IPS-NIHi7 (cell line): Measurements from ENCODE around the gene VWC2L.

Experiments used
- DNase-seq: peaks from one replicate; pipeline ENCODE4 v3.0.0; 2012; ENCODE audit warnings: mixed read lengths; ENCODE audit errors: extremely low spot score

VWC2L gene

DNA sequence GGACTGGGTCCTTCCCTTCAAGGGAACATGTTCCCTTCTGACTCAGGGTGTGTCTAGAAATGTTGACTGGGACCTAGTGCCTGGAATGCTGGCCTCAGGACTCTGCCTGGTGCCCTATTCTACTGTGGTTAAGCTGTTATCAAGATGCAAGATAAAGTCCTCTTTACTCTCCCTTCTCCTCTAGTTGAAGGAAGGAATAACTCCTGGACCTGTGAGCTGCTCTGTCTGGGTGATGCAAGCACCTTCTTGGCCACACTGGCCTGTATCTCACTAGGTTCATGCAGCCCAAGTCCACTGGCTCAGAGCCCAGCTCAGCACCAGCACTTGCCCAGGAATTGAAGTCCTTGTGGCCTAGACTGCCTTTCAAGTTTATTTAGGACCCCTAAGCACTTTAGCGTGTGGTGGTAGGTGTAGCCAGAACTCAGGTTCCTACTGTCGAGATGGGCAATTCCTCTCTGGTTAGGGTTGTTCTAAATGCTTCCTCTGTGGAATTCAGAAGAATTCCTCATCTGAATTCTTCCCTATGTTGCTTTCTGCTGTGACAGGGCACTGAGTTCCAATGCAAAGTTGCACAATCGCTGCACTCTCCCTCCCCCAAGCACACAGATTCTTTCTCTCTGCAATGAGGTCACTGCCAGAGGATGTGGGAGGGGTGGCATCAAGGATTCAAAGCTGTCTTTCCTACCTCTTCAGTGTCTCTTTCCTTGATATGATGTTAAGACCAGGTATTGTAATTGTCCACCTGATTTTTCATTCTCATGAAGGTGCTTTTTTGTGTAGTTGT lies 54.7 kb downstream of the VWC2L start:
- no peak for DNase-seq

DNA sequence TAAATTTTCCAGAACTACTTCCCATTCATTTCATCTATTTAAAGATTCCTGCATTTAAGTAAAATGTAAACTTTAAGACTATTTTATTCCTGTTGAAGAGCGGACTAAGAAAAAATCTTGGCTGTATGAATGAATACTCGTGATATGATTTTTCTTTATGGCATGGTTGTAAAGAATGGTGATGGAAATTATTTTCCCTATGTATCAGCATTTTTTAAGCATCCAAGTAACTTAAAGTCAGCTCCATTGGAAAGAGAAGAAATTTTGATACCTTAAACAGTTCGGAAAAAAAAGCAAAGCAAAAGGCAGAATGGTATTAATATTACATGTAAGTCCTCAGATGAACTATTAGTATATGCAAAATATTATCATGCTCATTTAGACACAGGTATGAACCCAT lies 58.9 kb downstream of the VWC2L start:
- no peak for DNase-seq

DNA sequence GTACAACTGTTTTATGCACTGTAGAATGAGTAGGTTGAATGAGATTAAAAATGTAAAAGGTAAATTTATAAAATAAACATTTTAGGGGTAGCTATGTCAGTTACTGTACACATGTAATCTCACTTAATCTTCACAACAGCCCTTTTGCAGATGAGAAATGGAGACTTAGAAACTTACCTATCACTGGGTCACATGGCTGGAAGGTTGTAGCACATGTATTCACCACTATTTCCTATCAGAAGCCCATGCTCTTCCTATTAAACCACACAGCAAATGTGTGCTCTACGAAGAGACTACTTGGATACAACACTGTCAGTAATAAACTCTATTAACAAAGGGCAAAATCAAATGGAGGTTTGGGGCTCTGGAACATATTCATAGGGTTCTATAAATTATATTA lies 60.5 kb downstream of the VWC2L start:
- DNase-seq = no peak

DNA sequence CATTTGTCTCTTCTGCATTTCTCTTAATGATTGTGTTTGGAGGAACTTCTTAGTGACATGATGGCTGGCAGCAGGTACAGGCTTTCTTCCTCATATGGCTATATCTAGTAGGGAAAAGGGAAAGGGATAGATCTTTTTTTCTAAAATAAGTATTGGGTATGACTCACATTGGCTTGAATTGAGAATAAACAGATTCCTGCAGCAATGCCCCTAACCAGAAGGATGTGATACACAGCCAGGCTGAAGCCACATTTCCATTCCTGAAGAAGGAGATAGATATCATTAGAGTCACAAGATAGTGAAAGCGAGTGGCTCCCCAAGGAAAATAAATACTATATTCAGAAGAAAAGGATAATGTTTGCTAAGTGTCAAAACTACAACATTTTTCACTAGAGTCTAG lies 61.1 kb downstream of the VWC2L start:
- no peak for DNase-seq

DNA sequence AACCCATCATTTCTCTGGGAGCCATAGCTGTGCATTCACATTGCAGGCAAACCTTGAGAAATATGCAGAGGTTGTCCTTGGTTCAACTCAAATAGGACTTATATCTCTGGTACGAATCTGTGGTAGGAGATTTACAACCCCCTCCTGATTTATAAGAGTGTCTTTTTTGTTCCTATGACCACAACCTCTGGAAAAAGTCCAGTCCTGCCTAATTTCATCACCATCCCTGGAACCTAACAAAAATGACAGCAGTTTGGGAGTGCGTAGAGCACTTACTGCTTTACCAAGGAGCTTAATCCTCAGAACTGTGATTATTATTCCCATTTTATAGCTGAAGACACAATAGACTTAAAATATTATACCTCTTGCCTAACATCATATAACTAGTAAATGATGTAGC lies 66.5 kb downstream of the VWC2L start:
- no peak for DNase-seq

DNA sequence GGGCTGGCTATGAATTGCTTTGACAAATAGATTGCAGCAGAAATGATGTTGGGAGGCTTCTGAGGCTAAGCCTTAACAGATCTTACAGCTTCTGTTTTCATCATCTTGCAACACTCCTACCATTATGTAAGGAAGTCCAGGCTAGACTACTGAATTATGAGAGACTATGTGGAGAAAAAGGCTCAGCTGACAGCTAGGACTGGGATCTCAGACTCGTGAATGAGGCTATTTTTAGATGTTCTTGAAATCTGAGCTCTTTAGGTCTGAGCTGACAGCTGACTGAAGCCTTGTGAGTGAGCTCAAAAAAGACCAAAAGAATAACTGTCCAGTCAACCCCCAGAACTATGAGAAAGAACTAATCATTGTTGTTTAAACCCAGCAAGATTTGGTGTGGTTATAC lies 70.3 kb downstream of the VWC2L start:
- no peak for DNase-seq

DNA sequence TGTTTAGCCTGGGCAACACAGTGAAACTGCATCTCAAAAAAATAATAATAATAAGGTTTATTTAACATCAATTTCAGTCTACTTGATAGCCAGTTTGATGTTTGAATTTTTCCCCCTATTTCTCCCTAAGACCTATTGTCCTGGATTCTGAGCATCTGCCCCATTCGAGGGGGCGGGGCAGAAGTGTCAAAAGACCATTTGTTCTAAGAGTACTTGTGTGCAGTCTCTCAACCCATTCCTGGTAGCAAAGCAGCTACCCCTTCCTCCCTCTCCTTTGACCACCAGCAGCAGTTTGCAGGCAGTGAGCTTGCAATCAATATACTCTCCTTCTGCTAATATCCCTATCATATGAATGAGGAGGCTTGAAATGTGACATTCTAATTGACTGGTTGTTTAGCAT lies 71.9 kb downstream of the VWC2L start:
- DNase-seq = no peak

DNA sequence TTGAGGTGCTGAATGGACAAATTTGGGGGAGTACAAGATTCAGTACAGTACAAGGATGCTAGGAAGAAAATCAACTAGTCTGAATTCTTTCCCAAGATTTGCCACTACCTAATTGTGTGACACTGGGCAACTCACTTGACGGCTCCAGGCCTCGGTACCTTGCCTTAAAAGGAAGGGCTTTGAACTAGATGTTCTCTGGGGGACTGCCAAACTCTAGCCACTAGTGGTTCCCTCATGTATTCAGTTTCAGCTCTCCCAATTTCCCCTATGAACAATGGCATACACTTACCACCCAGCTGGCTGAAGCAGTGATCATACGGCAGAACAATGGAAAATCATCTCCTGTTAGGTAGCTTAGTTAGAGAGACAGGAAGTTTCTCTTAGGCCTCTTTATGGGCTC lies 73.4 kb downstream of the VWC2L start:
- no peak for DNase-seq

DNA sequence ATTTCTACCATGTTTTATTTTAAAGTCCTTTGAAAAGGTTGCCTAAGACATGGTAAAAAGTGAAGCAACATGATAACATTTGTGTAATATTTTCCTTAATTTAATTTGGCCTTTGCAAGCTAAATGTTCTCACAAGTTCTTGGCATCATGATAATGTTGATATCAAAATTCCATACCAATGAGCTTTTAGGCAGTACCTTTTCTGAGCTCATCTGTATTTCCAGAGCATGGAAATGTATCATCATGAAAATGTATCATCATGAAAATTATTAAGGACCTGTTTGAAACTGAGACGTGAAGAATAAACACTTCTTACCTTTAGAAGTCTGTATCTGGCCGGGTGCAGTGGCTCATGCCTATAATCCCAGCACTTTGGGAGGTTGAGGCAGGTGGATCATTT lies 73.8 kb downstream of the VWC2L start:
- no peak for DNase-seq

DNA sequence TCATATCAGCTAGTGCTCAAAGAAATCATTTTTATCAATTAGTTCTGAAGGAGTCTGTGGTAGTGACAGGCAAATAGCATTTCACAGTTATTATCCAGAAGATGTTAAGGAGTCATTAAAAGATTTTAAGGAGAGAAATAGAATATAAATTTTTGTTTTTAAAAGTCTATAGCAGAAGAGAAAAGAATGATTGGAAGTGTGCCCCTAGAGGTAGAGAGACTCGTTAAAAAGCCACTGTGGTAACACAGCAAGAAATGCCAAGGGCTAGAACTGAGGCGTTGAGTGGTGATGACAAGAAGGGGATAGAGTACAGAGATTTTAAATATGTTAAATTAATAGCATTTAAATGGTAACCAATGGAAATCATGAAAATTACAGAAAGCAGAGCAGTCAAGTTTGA lies 78.3 kb downstream of the VWC2L start:
- no peak for DNase-seq

DNA sequence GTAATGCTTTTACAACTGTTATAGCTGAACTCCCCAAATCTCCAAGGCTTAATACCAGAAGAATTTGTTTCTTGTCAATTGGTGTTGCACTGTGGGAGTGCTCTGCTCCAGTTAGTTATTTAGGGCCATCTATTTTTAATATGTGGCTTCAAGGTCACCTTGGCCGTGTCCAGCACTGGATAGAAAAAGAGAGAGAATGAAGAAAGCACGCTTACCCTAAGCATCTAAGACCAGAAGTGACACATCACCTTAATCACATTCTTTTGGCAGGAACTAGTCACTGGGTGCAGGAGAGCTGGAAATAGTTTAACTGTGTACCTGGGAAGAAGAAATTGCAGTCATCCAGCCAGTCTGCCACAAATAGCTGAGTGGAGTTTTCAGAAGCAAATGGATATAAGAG lies 78.8 kb downstream of the VWC2L start:
- DNase-seq = no peak

DNA sequence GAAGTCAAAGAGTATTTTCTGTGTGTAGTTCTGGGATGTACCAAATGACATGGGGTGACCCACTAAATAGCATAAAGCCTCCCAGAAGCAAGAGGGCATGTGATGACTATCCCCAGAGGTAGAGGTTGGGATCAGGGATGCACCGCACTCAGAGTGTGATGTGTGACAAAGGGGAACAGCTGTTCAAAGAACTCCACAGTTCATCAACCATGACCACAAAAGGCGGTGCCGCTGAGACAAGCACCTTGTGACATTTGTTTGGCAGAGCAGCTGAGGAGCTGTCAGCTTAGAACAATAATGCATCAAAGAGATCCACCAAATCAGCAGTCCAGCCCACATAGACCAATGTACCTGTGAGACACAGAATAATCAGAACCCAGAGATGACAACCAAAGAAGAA lies 81.3 kb downstream of the VWC2L start:
- no peak for DNase-seq

DNA sequence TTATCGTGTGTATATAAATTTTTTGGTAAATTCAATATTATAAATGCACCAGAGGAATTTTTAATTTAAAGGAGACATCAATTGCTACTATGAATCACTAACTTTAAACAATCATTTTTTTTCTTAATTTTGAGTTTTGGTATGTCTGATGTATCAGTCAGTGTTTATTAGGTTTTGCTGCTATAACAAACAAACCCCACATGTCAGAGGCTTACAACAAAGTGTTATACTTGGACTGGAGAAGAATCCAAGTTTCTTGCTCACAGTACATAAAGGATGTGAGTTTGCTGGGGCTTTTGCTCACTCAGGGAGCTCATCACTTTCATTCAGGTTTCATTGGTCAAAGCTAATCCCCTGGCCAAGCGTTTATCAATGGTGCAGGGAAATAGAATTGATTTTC lies 81.8 kb downstream of the VWC2L start:
- no peak for DNase-seq

DNA sequence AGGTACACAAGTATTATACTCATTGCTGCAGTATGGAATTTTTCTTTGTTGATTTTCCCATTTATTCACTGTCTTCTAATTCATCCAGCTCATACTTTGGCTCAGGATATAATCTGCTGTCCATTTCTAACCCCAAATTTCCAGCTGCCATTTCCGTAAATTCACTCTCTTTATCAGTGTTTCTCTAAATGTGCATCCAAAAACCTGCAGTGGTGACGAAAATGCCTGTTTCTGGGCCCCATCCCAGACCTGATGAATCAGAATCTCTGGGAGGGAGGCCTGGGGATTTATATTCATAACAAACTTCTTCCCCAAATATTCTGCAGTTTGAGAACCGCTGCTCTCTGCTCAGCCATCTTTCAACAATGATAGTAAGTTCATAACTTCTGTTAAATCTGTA lies 86.6 kb downstream of the VWC2L start:
- no peak for DNase-seq

DNA sequence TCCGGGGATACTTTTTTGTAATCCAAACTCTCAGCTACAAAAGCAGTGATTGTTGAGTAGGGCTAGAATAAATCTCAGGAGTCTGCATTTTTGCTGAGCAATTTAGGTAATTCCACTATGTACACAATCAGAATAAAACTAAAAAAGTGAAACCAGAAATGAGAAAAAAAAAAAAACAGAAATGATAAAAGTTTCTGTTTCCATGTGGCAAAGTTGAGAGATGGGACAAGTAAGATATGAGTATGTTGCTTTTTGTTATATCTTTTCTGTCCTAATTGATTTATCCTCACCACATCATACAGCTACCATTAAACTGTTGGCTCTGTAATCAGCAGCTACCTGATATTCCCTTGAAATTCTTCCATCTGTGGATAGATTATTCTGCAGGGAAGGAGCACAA lies 92.7 kb downstream of the VWC2L start:
- DNase-seq = no peak

DNA sequence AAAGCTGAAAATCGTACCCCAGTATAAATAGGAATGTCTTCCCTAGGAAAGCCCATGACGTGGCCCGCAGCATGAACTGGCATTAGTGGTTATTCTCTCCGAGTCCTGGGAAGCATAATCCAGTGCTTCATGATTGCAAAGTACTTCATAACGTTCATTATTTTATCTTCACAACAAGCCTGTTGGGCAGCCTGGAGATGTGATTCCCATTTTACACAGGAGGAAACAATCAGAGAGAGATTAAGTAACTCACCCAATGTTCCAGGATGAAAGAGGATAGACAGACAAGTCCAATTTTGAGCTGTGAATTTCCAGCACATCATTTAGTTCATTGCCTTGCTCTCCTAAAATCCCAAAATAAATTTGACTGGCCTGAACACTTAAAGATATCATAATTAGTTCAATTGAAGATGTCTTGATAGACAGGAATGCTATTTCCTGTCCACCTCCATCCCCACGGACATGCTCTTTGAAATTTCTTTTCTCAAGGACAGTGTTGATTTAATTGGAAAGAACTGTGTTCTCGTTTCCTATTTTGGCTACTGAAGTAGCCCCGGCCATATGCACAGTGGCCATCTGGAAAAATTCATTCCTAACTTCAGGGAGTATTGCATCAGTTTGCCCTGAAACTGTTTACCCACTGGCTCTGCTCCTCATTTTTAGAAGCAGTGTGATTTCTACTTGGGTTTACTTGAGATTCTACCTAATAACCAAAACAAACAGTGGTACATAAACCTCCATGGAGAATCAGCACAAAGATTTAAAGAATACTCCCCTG lies 93.9 kb downstream of the VWC2L start:
- no peak for DNase-seq

DNA sequence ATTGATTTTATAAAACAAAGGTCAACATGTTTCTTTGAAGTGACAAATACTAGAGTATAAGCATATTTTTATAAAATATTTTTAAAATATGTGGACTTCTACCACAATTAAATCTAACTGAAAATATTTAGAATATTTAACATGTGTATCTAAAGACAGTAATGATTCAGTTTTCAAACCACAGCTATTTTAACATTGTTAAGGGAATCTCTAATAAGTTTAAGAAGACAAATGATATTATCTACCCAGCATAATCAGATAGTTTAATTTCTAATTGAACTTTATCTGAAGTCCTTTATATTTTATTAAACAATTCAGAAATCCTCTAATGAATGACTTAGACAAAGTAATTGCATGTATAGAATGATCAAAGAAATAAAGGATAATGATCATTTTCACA lies 96.2 kb downstream of the VWC2L start:
- no peak for DNase-seq

DNA sequence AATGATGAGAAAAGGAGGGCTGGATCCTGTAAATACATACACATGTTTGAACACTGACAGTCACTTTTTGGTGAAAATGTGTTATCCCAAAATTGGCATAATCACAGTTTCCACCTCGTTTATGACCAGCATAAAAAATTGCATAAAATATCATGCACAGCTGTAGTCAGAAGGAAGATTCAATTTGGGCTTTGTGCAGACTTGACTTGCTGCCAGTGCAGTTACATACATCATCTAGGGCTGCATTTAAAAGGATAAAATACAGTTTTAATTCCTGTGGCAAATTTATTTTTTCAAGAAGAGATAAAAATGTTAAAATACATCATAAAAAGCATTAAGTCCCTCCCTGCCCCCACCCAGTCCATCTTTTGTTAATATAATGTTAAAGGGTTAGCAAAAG lies 103.8 kb downstream of the VWC2L start:
- DNase-seq = no peak

DNA sequence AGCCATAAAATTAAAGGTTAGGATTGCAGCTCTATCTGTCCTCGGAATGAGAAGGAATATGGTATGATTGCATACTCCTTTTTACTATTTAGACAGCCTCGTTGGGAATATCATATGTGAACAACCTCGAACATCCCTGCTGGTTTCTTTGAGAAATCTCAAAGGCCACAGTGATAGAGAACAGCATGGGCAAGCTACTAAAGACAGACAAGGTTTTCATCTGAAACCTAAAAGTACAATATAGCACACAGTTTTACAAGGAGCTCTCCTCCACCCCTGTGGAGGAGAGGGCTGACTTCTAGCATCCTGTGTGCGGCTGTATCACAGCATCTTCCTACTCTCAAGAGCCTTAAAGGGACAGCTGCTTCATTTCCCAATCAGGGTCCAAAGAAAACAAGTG lies 104.3 kb downstream of the VWC2L start:
- no peak for DNase-seq

DNA sequence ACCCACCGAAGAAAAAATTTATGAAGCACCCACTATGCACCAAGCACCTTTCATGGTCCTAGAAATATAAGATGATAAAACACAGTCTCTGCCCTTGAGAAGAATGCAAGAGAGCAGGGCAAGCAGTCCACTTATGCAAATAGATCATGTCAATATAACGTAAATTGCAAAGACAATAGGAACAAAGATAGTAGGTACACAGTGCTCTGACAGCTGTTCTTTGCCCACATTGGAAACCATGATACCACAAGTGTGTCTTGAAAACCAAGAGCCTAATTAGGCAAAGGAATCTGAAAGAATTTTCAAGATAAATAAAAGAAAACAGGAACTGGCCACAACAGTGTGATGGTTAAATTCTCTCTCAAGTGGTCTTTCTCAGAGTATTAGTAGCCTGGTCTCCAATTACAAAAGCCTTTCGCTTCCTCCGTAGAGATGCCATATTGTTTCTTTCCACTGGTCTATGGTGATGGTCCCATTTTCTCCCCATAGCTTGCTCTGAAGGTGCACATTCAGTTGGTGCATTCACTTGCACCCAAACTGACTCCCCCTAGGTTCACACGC lies 108.5 kb downstream of the VWC2L start:
- no peak for DNase-seq

DNA sequence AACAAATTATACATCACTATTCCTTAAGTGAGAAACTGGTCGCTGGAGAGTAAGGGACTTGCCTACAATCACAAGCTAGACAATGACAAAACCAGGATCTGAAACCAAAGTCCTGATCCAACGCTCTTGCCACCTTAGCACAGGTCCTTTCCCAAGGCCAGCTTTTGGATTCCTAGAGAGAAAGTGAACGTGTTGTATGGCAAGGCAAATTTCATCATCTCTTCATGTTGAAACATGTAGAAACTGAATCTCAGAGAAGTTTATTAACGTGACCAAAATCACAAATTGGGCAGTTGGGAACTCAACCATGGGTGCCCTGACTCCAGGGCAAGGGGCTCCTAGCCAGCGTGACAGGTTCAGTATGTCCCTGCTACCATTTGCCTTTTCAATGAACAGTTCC lies 118.2 kb downstream of the VWC2L start:
- no peak for DNase-seq

DNA sequence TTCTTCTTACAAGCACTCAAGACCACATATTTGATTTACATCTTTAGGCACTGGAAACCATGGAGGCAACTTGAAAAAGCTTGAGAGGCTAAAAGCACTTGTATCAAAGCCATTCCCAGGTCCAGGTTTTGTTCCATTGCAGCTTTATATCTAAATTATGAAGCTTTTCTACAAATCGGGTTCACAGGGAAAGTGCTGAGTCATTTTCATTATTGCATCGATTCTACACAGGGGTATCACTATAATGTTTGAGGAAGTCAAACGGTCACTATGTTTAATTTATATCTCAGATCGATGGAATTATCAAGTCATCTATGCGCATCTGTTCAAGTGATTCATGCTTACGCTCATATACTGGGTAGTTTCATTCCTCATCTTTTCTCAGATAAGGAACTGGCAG lies 118.7 kb downstream of the VWC2L start:
- no peak for DNase-seq

DNA sequence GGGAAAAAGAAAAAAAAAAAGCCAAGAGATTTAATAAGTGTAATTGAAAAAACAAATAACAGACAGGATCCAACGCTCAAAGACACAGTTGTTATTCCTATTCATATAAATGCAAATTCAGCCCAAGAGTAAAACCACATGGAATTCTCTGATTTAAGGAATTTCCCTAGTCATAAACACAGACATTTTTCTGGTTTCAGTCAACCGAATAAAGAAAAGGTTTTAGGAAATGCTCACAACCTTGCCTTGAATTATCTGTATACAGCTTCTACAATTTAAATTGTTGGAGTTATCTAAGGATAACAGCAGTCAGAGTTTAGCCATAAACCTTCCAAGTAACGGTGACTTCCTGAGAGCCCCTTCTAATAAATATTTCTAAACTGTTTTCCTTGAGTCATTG lies 122.7 kb downstream of the VWC2L start:
- no peak for DNase-seq
